ENCODE results near the gene ZNF302. TPM values are rescaled to one million over a fixed set of nuclear protein-coding genes. Genes with fewer than 3 reads are reported as not detected.

The ZNF302 gene
- polyA plus RNA-seq, 1 of the 3 experiments (the other 2 are of a cell fraction): 14.3 TPM

GRCh38 chr19:34661357-34661756, 16.1 kb upstream of the ZNF302 start:
- H3K4me1 ChIP-seq (ENCODE audit: control insufficient read depth in 1 of 2, insufficient read depth in 2 of 2, low read depth in 1 of 2, low read length in 1 of 2): peaks cover 0 to 15% of the 10 kb centered on the region in 2 experiments; a peak in 1 of 4 replicates
- no peaks in the 10 kb centered on the region for H3F3A ChIP-seq (replicated peaks; ENCODE audit: insufficient read depth)
- H3K4me3 ChIP-seq (ENCODE audit: low read depth in 2 of 2, low read length in 1 of 2): no peak overlapping the region
- no peaks in the 10 kb centered on the region for H3K9me3 ChIP-seq
- no peak overlapping the region for H3K27ac ChIP-seq (ENCODE audit: low read depth in 2 of 2, low read length in 1 of 2)
- H3K9me2 ChIP-seq: no peaks in the 10 kb centered on the region
- no peak overlapping the region for H2AFZ ChIP-seq (ENCODE audit: low read depth)
- H3K27me3 ChIP-seq (ENCODE audit: insufficient read depth): no peaks in the 10 kb centered on the region
- H3K79me2 ChIP-seq (ENCODE audit: insufficient read depth): no peaks in the 10 kb centered on the region
- TF ChIP-seq POLR2AphosphoS5 (IDR thresholded peaks at IDR 0.05; ENCODE audit: low read depth, low read length) (no peak), RFX5 (IDR thresholded peaks at IDR 0.05; ENCODE audit: low read length) (no peak), CTCF (IDR thresholded peaks at IDR 0.05) (no peak), ELF1 (IDR thresholded peaks at IDR 0.05) (no peak), FOSL2 (IDR thresholded peaks at IDR 0.05; ENCODE audit: borderline replicate concordance, low read depth) (no peak), FOXM1 (IDR thresholded peaks at IDR 0.05; ENCODE audit: low read depth) (no peak), MEF2A (IDR thresholded peaks at IDR 0.05; ENCODE audit: borderline replicate concordance, low read depth) (no peak), JUND (IDR thresholded peaks at IDR 0.05) (no peak), USF2 (IDR thresholded peaks at IDR 0.05; ENCODE audit: borderline replicate concordance, low read depth, low read length) (no peak), IRF3 (IDR thresholded peaks at IDR 0.05; ENCODE audit: low read depth, low read length) (no peak), TCF12 (IDR thresholded peaks at IDR 0.05) (no peak), CHD2 (IDR thresholded peaks at IDR 0.05; ENCODE audit: low read length, partially characterized antibody) (no peak)
- no peak overlapping the region for H3K4me2 ChIP-seq
- 59% methylated on average over 3 of the region's 3 CpGs for WGBS (ENCODE audit: low lambda C conversion rate)
- no peak overlapping the region for H3K9ac ChIP-seq
- POLR2A ChIA-PET: interaction anchor here (1.6 kb wide), 1 partner anchor 15 kb away, joined by 4 read pairs; no protein-coding TSS in a partner anchor
- H4K20me1 ChIP-seq (ENCODE audit: insufficient read depth): no peaks in the 10 kb centered on the region
- H3K36me3 ChIP-seq (replicated peaks in 1 of 2; ENCODE audit: control insufficient read depth in 1 of 2, insufficient read depth in 2 of 2, low read length in 1 of 2): no peaks in the 10 kb centered on the region
- CTCF ChIA-PET: interaction anchor here (1.0 to 5.2 kb wide), 3 partner anchors 8 to 22 kb away, joined by 3 to 71 read pairs (median 4); no protein-coding TSS in a partner anchor
- DNase-seq: no peak

- H3K27me3 ChIP-seq (ENCODE audit: insufficient read depth): no peaks in the 10 kb centered on the region
- no peaks in the 10 kb centered on the region for H3K36me3 ChIP-seq (replicated peaks in 1 of 2; ENCODE audit: control insufficient read depth in 1 of 2, insufficient read depth in 2 of 2, low read length in 1 of 2)
- H3K9me2 ChIP-seq: no peaks in the 10 kb centered on the region
- no peak overlapping the region for H2AFZ ChIP-seq (ENCODE audit: low read depth)
- H3K79me2 ChIP-seq (ENCODE audit: insufficient read depth): no peaks in the 10 kb centered on the region
- TF ChIP-seq PBX3 (IDR thresholded peaks at IDR 0.05) (no peak), GABPA (IDR thresholded peaks at IDR 0.05; ENCODE audit: low read depth) (no peak), TCF12 (IDR thresholded peaks at IDR 0.05) (peak; percentile 28; the same call in 1 of the 2 replicates), MXI1 (IDR thresholded peaks at IDR 0.05; ENCODE audit: low read depth, low read length) (no peak), CTCF (IDR thresholded peaks at IDR 0.05) (peak; percentile 41), JUND (IDR thresholded peaks at IDR 0.05) (no peak), USF1 (IDR thresholded peaks at IDR 0.05; ENCODE audit: borderline replicate concordance, low read depth) (no peak), SMC3 (IDR thresholded peaks at IDR 0.05; ENCODE audit: low read depth, low read length) (peak; percentile 51; the same call in 1 of the 2 replicates), GATA2 (CRISPR knock-in tag; IDR thresholded peaks at IDR 0.05) (no peak), FOXJ3 (CRISPR knock-in tag; IDR thresholded peaks at IDR 0.05) (no peak), RFX5 (IDR thresholded peaks at IDR 0.05; ENCODE audit: low read length) (no peak), RAD21 (IDR thresholded peaks at IDR 0.05; ENCODE audit: low read length) (peak; percentile 57), MAX (IDR thresholded peaks at IDR 0.05; ENCODE audit: low read depth) (no peak)
- H3K27ac ChIP-seq (ENCODE audit: low read depth in 2 of 2, low read length in 1 of 2): no peak overlapping the region
- no peaks in the 10 kb centered on the region for H3K9me3 ChIP-seq
- peaks cover 0 to 15% of the 10 kb centered on the region in 2 experiments; a peak in 1 of 4 replicates for H3K4me1 ChIP-seq (ENCODE audit: control insufficient read depth in 1 of 2, insufficient read depth in 2 of 2, low read depth in 1 of 2, low read length in 1 of 2)
- H3K9ac ChIP-seq: no peak overlapping the region
- H3F3A ChIP-seq (replicated peaks; ENCODE audit: insufficient read depth): no peaks in the 10 kb centered on the region
- POLR2A ChIA-PET: no interaction called here
- peak; percentile 68 for DNase-seq
- no peaks in the 10 kb centered on the region for H4K20me1 ChIP-seq (ENCODE audit: insufficient read depth)
- WGBS (ENCODE audit: low lambda C conversion rate): 16% methylated on average over 5 of the region's 5 CpGs
- H3K4me2 ChIP-seq: no peak overlapping the region
- CTCF ChIA-PET: interaction anchor here (1.1 to 5.2 kb wide), 6 partner anchors 9 to 23 kb away, joined by 4 to 71 read pairs (median 6); partner anchors contain the start of genes SCGB2B2 and ZNF302
- no peak overlapping the region for H3K4me3 ChIP-seq (ENCODE audit: low read depth in 2 of 2, low read length in 1 of 2)
These were observed 14.6 kb upstream of the ZNF302 start for GRCh38 chr19:34662919-34663318.
